ENCODE measurements around the gene FGF6. TPM values are rescaled to one million over a fixed set of nuclear protein-coding genes. Genes with fewer than 3 reads are reported as not detected.

FGF6 gene
- total RNA-seq (not detected in 2 replicates), polyA plus RNA-seq (not detected in 2 replicates), polyA minus RNA-seq (ENCODE audit: low replicate concordance) (not detected in 2 replicates)
- polyA plus RNA-seq (2012): not detected in 2 replicates

DNA sequence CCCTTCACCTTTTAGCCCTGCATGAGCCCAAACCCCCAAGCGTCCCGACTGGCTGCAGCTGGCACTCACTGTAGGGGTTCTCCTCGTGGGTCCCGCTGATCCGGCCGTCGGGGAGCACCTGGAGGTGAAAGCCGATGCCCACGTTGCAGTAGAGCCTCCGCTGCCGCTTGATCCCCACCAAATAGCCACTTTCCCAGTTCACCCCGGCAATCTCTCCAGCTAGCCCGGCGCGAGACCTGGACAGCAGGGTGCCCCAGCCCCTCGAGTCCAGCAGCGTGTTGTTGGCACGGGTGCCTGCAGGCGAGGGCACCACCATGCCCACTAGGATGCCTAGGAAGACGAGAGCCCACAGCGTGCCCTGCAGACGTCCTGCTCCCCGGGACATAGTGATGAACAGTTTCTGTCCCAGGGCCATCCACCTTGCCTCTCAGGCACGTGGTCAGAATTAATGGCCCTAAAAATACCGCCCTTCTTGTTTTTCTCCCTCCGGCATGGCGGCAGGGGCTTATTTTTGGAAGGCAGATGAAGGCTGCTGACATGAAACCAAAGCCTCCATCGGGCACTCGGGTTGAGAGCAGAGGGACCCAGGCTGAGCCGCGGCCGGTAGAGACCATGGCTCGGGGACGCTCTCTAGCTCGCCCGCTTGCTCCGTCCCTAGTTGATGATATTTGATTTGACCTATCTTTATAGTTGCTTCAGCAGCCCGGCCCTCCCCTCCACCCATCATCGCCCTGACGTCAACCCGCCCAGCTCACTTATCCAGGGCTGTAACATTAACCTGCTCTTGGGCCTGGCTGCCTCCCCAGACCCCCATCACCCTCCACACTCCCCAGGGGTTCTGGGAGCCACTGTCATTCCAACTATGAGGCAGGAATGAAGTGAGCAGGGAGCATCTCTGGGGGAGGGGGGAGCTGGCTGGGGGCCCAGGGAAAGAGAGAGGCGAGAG is at the start of gene FGF6:
Gene FGF6 (minus strand): TSS at position 660 of the 946 bp plus-strand sequence. CDS start 245 bp downstream, at position 415.
- H2AFZ ChIP-seq (ENCODE audit: low read length): no peak within 1 kb of the TSS
- no peak within 1 kb of the TSS for H3K27ac ChIP-seq (ENCODE audit: insufficient read depth, low read length)
- no peak within 1 kb of the TSS for H3K4me2 ChIP-seq (ENCODE audit: extremely low read depth, insufficient read depth, low read length)
- H3K27me3 ChIP-seq (ENCODE audit: control insufficient read depth, insufficient read depth, low read length): no peaks in the 10 kb centered on the region
- H3K79me2 ChIP-seq (ENCODE audit: control insufficient read depth, insufficient read depth, low read length): no peaks in the 10 kb centered on the region
- no peaks in the 10 kb centered on the region for H3K36me3 ChIP-seq (ENCODE audit: control insufficient read depth, insufficient read depth, low read length)
- no peak for DNase-seq (ENCODE audit: low read depth in 2 of 2)
- H3K9me3 ChIP-seq (ENCODE audit: control insufficient read depth, insufficient read depth, low read depth, low read length): no peaks in the 10 kb centered on the region
- no peaks in the 10 kb centered on the region for H4K20me1 ChIP-seq (ENCODE audit: control insufficient read depth, extremely low read depth, insufficient read depth, low read length)
- H3K4me1 ChIP-seq (ENCODE audit: control insufficient read depth, extremely low read depth, insufficient read depth, low read length): no peaks in the 10 kb centered on the region
- no peak within 1 kb of the TSS for H3K4me3 ChIP-seq (replicated peaks in 1 of 4; ENCODE audit: control extremely low read depth in 1 of 4, insufficient read depth in 1 of 4, low read depth in 3 of 4, low read length in 4 of 4)
- H3K9ac ChIP-seq (ENCODE audit: insufficient read depth, low read length): no peak within 1 kb of the TSS
- TF ChIP-seq EZH2 (IDR thresholded peaks at IDR 0.05; ENCODE audit: low read length, missing control alignments): no peak

GRCh38 chr12:4490973-4491372 is 45.4 kb upstream of the FGF6 start:
- H3K36me3 ChIP-seq (ENCODE audit: control insufficient read depth, insufficient read depth, low read length): no peaks in the 10 kb centered on the region
- H3K4me2 ChIP-seq (ENCODE audit: extremely low read depth, insufficient read depth, low read length): no peak overlapping the region
- no peak overlapping the region for H3K27ac ChIP-seq (ENCODE audit: insufficient read depth, low read length)
- no peak for DNase-seq (ENCODE audit: low read depth in 2 of 2)
- H2AFZ ChIP-seq (ENCODE audit: low read length): no peak overlapping the region
- no peaks in the 10 kb centered on the region for H3K4me1 ChIP-seq (ENCODE audit: control insufficient read depth, extremely low read depth, insufficient read depth, low read length)
- H3K27me3 ChIP-seq (ENCODE audit: control insufficient read depth, insufficient read depth, low read length): no peaks in the 10 kb centered on the region
- no peaks in the 10 kb centered on the region for H4K20me1 ChIP-seq (ENCODE audit: control insufficient read depth, extremely low read depth, insufficient read depth, low read length)
- TF ChIP-seq, protein P1, sequence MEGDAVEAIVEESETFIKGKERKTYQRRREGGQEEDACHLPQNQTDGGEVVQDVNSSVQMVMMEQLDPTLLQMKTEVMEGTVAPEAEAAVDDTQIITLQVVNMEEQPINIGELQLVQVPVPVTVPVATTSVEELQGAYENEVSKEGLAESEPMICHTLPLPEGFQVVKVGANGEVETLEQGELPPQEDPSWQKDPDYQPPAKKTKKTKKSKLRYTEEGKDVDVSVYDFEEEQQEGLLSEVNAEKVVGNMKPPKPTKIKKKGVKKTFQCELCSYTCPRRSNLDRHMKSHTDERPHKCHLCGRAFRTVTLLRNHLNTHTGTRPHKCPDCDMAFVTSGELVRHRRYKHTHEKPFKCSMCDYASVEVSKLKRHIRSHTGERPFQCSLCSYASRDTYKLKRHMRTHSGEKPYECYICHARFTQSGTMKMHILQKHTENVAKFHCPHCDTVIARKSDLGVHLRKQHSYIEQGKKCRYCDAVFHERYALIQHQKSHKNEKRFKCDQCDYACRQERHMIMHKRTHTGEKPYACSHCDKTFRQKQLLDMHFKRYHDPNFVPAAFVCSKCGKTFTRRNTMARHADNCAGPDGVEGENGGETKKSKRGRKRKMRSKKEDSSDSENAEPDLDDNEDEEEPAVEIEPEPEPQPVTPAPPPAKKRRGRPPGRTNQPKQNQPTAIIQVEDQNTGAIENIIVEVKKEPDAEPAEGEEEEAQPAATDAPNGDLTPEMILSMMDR (conservative IDR thresholded peaks at IDR 0.05 in 1 of 2, IDR thresholded peaks at IDR 0.05 in 1 of 2; ENCODE audit: low read depth in 1 of 2, low read length in 2 of 2): no peak
- TF ChIP-seq EZH2 (IDR thresholded peaks at IDR 0.05; ENCODE audit: low read length, missing control alignments): no peak
- no peak overlapping the region for H3K9ac ChIP-seq (ENCODE audit: insufficient read depth, low read length)
- no peak overlapping the region for H3K4me3 ChIP-seq (replicated peaks in 1 of 4; ENCODE audit: control extremely low read depth in 1 of 4, insufficient read depth in 1 of 4, low read depth in 3 of 4, low read length in 4 of 4)
- H3K9me3 ChIP-seq (ENCODE audit: control insufficient read depth, insufficient read depth, low read depth, low read length): no peaks in the 10 kb centered on the region
- H3K79me2 ChIP-seq (ENCODE audit: control insufficient read depth, insufficient read depth, low read length): no peaks in the 10 kb centered on the region

DNA sequence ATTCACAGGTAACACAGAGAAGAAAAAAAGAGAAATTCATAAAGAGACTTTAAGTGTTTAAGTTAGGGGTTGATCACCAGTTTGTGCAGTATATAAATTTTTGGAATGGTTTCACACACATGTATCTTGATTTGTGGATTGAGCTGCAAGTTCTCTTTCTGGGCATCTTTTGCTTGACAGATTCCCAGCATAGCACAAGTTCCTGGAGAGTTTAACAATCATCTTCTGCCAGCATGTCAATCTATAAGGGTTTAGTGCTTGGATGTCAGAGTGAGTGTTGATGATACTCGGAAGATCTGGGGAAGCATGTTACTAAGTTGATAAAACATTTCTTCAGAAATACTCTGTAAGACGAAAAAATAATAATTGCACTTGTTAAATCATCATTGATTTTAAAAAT is 43.9 kb upstream of the FGF6 start:
- Histone ChIP-seq H2AFZ (ENCODE audit: low read length) (no peak overlapping the region), H3K36me3 (ENCODE audit: control insufficient read depth, insufficient read depth, low read length) (no peaks in the 10 kb centered on the region), H3K4me2 (ENCODE audit: extremely low read depth, insufficient read depth, low read length) (no peak overlapping the region), H4K20me1 (ENCODE audit: control insufficient read depth, extremely low read depth, insufficient read depth, low read length) (no peaks in the 10 kb centered on the region), H3K27ac (ENCODE audit: insufficient read depth, low read length) (no peak overlapping the region), H3K9ac (ENCODE audit: insufficient read depth, low read length) (no peak overlapping the region), H3K79me2 (ENCODE audit: control insufficient read depth, insufficient read depth, low read length) (no peaks in the 10 kb centered on the region), H3K4me1 (ENCODE audit: control insufficient read depth, extremely low read depth, insufficient read depth, low read length) (no peaks in the 10 kb centered on the region), H3K9me3 (ENCODE audit: control insufficient read depth, insufficient read depth, low read depth, low read length) (no peaks in the 10 kb centered on the region), H3K27me3 (ENCODE audit: control insufficient read depth, insufficient read depth, low read length) (no peaks in the 10 kb centered on the region), H3K4me3 (replicated peaks in 1 of 4; ENCODE audit: control extremely low read depth in 1 of 4, insufficient read depth in 1 of 4, low read depth in 3 of 4, low read length in 4 of 4) (no peak overlapping the region)
- DNase-seq (ENCODE audit: low read depth in 2 of 2): no peak
- TF ChIP-seq, protein P1 (conservative IDR thresholded peaks at IDR 0.05 in 1 of 2, IDR thresholded peaks at IDR 0.05 in 1 of 2; ENCODE audit: low read depth in 1 of 2, low read length in 2 of 2): no peak
- no peak for TF ChIP-seq EZH2 (IDR thresholded peaks at IDR 0.05; ENCODE audit: low read length, missing control alignments)

Data from fibroblast of lung (primary cell).